ENCODE data around the gene CATSPER4. TPM values are rescaled to one million over a fixed set of nuclear protein-coding genes. Genes with fewer than 3 reads are reported as not detected.

Gene CATSPER4
- total and polyA plus RNA-seq, 2 of the 13 experiments (the other 11 are each of a cell fraction or from before 2014, with no cell fraction given): not detected

- TF ChIP-seq ZBTB14 (CRISPR knock-in tag; IDR thresholded peaks at IDR 0.05) (0 out of 2 replicates have a peak, but pooled peaks have one; percentile 38), ZNF713 (CRISPR knock-in tag; IDR thresholded peaks at IDR 0.05) (no peak), HMGXB3 (CRISPR knock-in tag; IDR thresholded peaks at IDR 0.05; ENCODE audit: borderline replicate concordance) (no peak), NR2F1 (CRISPR knock-in tag; IDR thresholded peaks at IDR 0.05) (peak; percentile 94), ZNF775 (CRISPR knock-in tag; IDR thresholded peaks at IDR 0.05; ENCODE audit: borderline replicate concordance) (no peak), SYNCRIP (IDR thresholded peaks at IDR 0.05; ENCODE audit: insufficient read depth, low read depth, low read length) (no peak), KMT2B (CRISPR knock-in tag; IDR thresholded peaks at IDR 0.05) (peak; percentile 63; the same call in 1 of the 2 replicates), ZNF17 (CRISPR knock-in tag; IDR thresholded peaks at IDR 0.05) (no peak), DR1 (CRISPR knock-in tag; IDR thresholded peaks at IDR 0.05) (0 out of 2 replicates have a peak, but pooled peaks have one; percentile 30), KAT8 (CRISPR knock-in tag; IDR thresholded peaks at IDR 0.05) (peak; percentile 82; the same call in 1 of the 2 replicates), ZNF280B (CRISPR knock-in tag; IDR thresholded peaks at IDR 0.05; ENCODE audit: borderline replicate concordance) (no peak; the same call in 1 of the 2 replicates), RNF2 (conservative IDR thresholded peaks at IDR 0.05; ENCODE audit: low read depth) (no peak), ZNF431 (CRISPR knock-in tag; IDR thresholded peaks at IDR 0.05; ENCODE audit: borderline replicate concordance, low read depth) (0 out of 2 replicates have a peak, but pooled peaks have one; percentile 18), ZNF543 (CRISPR knock-in tag; IDR thresholded peaks at IDR 0.05) (no peak), ZNF672 (CRISPR knock-in tag; IDR thresholded peaks at IDR 0.05) (no peak), ZNF674 (CRISPR knock-in tag; IDR thresholded peaks at IDR 0.05; ENCODE audit: low read depth) (no peak), EEA1 (CRISPR knock-in tag; IDR thresholded peaks at IDR 0.05; ENCODE audit: borderline replicate concordance) (no peak), IRX3 (CRISPR knock-in tag; IDR thresholded peaks at IDR 0.05; ENCODE audit: borderline replicate concordance, low read depth) (no peak), ZNF800 (CRISPR knock-in tag; IDR thresholded peaks at IDR 0.05) (0 out of 2 replicates have a peak, but pooled peaks have one; percentile 70)
Observed at GRCh38 chr1:26225033-26225831, 34.8 kb downstream of the CATSPER4 start (continued).
